K562 (cell line): ENCODE measurements around the gene LHX3. TPM values are rescaled to one million over a fixed set of nuclear protein-coding genes. Genes with fewer than 3 reads are reported as not detected.

Experiments
- CBFB ChIP-seq: sonication (generic); formaldehyde crosslinking; IDR thresholded peaks from 2 replicates; pipeline ENCODE4 v1.4.0; 2020; ENCODE audit warnings: mild to moderate bottlenecking, missing genetic modification reagents
- CBX1 ChIP-seq: sonication (generic); IDR thresholded peaks from 2 replicates; pipeline ENCODE4 v1.6.1; 2016; ENCODE audit warnings: antibody characterized with exemption, low read depth, mild to moderate bottlenecking
- EP400 ChIP-seq: fragments of 450-650 bp; IDR thresholded peaks from 2 replicates; pipeline ENCODE4 v1.6.1; 2017; ENCODE audit warnings: antibody characterized with exemption, mild to moderate bottlenecking, moderate library complexity
- MAZ ChIP-seq, 2 experiments: fragments of 450-650 bp in 1 of 2; sonication (generic) in 1 of 2; formaldehyde crosslinking; IDR thresholded peaks in 1 of 2; conservative IDR thresholded peaks in 1 of 2; 2 replicates each; pipeline versions ENCODE4 v1.4.0 to v1.5.0; 2020; ENCODE audit warnings: mild to moderate bottlenecking in 1 of 2, missing genetic modification reagents in 1 of 2
- MGA ChIP-seq: fragments of 450-650 bp; IDR thresholded peaks from 2 replicates; pipeline ENCODE4 v1.6.1; 2016; ENCODE audit warnings: mild to moderate bottlenecking, moderate library complexity
- MYBL2 ChIP-seq, 2 experiments: fragments of 450-650 bp in 1 of 2; sonication (generic) in 1 of 2; formaldehyde crosslinking in 1 of 2; IDR thresholded peaks; 2 replicates each; pipeline versions ENCODE4 v1.6.1 to v1.8.1; 2017 to 2022; ENCODE audit warnings: borderline replicate concordance in 1 of 2, inconsistent platforms in 1 of 2, low read depth in 1 of 2, mild to moderate bottlenecking in 1 of 2, missing genetic modification reagents in 1 of 2, moderate library complexity in 1 of 2
- NFRKB ChIP-seq: fragments of 450-650 bp; IDR thresholded peaks from 2 replicates; pipeline ENCODE4 v1.6.1; 2016; ENCODE audit warnings: low read depth
- POLR2H ChIP-seq: IDR thresholded peaks from 2 replicates; pipeline ENCODE4 v1.6.1; 2016; ENCODE audit warnings: missing genetic modification characterization, low read depth, mild to moderate bottlenecking, control low read depth, missing compliant biosample characterization, moderate library complexity
- RBBP5 ChIP-seq: fragments of 200-600 bp; sonication (generic); IDR thresholded peaks from 2 replicates; pipeline ENCODE4 v1.6.1; 2012; ENCODE audit warnings: borderline replicate concordance, mild to moderate bottlenecking, low read length, control low read depth, inconsistent platforms; ENCODE audit not compliant: insufficient read depth, poor library complexity, severe bottlenecking
- ZNF695 ChIP-seq: fragments of 450-650 bp; formaldehyde crosslinking; IDR thresholded peaks from 2 replicates; pipeline ENCODE4 v1.4.0; 2020; ENCODE audit warnings: mild to moderate bottlenecking, moderate library complexity
- ZNF79 ChIP-seq: fragments of 250-450 bp; sonication (Bioruptor Pico); IDR thresholded peaks from 2 replicates; pipeline ENCODE4 v1.4.0; 2020; ENCODE audit warnings: low read depth, mild to moderate bottlenecking, moderate library complexity
- polyA plus RNA-seq, 8 experiments: library from polyadenylated mRNA; depleted of rRNA in 4 of 8; stranded (reverse) in 5 of 8; unstranded in 3 of 8; fragments of >200 nt; fragmentation: Nextera tagmentation in 2 of 8; fragmentation: Illumina TruSeq in 1 of 8; extraction: Ambion mirVana in 2 of 8; extraction: Trizol in 1 of 8; gene quantifications; 2 replicates each; pipeline versions ENCODE4 v1.2.1 to v1.2.3, GENCODE V29; 2011 to 2014; ENCODE audit warnings: inconsistent platforms in 1 of 8, missing spikeins in 1 of 8
- total RNA-seq, 7 experiments: library from RNA; depleted of rRNA in 6 of 7; stranded (reverse); fragments of >200 nt in 6 of 7; fragmentation: Illumina TruSeq in 2 of 7; extraction: Trizol in 2 of 7; gene quantifications; 2 replicates each; pipeline versions ENCODE4 v1.2.1 to v1.2.3, GENCODE V29; 2011 to 2021; ENCODE audit warnings: low replicate concordance in 1 of 7
- TF ChIP-seq, protein P1 (sequence below): IDR thresholded peaks from 3 replicates; pipeline ENCODE4 v1.6.1; 2011; ENCODE audit warnings: borderline replicate concordance, mild to moderate bottlenecking; ENCODE audit not compliant: insufficient read length, insufficient read depth
- TF ChIP-seq, protein P2 (sequence below): fragments of 250-450 bp; sonication (Bioruptor Pico); IDR thresholded peaks from 2 replicates; pipeline ENCODE4 v1.8.0; 2021; ENCODE audit warnings: borderline replicate concordance, mild to moderate bottlenecking, moderate library complexity; ENCODE audit not compliant: poor library complexity, severe bottlenecking

LHX3 gene
- total and polyA plus RNA-seq, 9 of the 15 experiments (the other 6 are each of a cell fraction or from before 2014, with no cell fraction given): 0.09 TPM; not detected in 8

DNA sequence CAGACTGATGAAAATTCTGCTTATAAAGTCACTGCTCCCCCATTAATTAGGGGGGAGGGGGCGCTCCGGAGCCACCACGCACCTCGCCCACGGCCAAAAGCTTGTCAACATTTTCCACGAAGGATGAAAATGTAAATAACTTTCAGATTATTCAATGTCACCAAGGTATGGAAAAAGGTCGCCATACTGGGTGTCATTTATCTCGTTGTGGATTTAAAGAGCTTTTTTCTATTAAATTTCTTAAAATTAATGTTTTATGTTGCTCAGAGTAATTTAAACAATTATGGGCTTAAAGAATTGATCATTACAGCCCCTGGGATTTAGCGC lies 13.0 kb downstream of the LHX3 start (continued):
- 0 out of 2 replicates have a peak, but pooled peaks have one; percentile 18 for TF ChIP-seq MGA
- 0 out of 2 replicates have a peak, but pooled peaks have one; percentile 56 for TF ChIP-seq NFRKB
- TF ChIP-seq MAZ (CRISPR knock-in tag; conservative IDR thresholded peaks at IDR 0.05 in 1 of 2, IDR thresholded peaks at IDR 0.05 in 1 of 2): 0 out of 4 replicates have a peak, but pooled peaks of 1 of the 2 experiments have one; percentile 8
- no peak for TF ChIP-seq CBFB
- TF ChIP-seq, protein P1, sequence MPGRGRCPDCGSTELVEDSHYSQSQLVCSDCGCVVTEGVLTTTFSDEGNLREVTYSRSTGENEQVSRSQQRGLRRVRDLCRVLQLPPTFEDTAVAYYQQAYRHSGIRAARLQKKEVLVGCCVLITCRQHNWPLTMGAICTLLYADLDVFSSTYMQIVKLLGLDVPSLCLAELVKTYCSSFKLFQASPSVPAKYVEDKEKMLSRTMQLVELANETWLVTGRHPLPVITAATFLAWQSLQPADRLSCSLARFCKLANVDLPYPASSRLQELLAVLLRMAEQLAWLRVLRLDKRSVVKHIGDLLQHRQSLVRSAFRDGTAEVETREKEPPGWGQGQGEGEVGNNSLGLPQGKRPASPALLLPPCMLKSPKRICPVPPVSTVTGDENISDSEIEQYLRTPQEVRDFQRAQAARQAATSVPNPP: no peak
- TF ChIP-seq, protein P2, sequence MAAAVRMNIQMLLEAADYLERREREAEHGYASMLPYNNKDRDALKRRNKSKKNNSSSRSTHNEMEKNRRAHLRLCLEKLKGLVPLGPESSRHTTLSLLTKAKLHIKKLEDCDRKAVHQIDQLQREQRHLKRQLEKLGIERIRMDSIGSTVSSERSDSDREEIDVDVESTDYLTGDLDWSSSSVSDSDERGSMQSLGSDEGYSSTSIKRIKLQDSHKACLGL: no peak
- TF ChIP-seq EP400: peak; percentile 64; the same call in 1 of the 2 replicates
- no peak for TF ChIP-seq ZNF79
- TF ChIP-seq CBX1: no peak
- TF ChIP-seq POLR2H (tag): peak; percentile 84; the same call in 1 of the 2 replicates
- no peak for TF ChIP-seq MYBL2 (IDR thresholded peaks at IDR 0.05; ENCODE audit: low read depth)
- no peak for TF ChIP-seq MYBL2 (CRISPR knock-in tag; IDR thresholded peaks at IDR 0.05; ENCODE audit: borderline replicate concordance)
- no peak for TF ChIP-seq RBBP5
- no peak for TF ChIP-seq ZNF695
